Measurements from ENCODE around the gene CD209. TPM values are rescaled to one million over a fixed set of nuclear protein-coding genes. Genes with fewer than 3 reads are reported as not detected.
"Not testable (repeated sequence)": the region's sequence is repeated elsewhere in the genome, so short reads cannot be mapped to it uniquely, and the experiment has no call there.

CD209 gene, protein sequence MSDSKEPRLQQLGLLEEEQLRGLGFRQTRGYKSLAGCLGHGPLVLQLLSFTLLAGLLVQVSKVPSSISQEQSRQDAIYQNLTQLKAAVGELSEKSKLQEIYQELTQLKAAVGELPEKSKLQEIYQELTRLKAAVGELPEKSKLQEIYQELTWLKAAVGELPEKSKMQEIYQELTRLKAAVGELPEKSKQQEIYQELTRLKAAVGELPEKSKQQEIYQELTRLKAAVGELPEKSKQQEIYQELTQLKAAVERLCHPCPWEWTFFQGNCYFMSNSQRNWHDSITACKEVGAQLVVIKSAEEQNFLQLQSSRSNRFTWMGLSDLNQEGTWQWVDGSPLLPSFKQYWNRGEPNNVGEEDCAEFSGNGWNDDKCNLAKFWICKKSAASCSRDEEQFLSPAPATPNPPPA
- 1 to 10 TPM in 11 of 12 donors, not detected in 1; 2.2 to 6.3 (median 3.5) TPM for polyA plus RNA-seq (ENCODE audit: insufficient read length in 12 of 12)
- long read RNA-seq, donor 1, result 0 reads
- long read RNA-seq, donor 2, full-length matches to known transcripts, result 1 of 1 reads
- long read RNA-seq, donor 2, partial matches to known transcripts, result 0 of 1 reads
- long read RNA-seq, donor 2, other reads (novel, unspliced or antisense), result 0 of 1 reads
- long read RNA-seq, donor 3, result 0 reads
- long read RNA-seq, donor 4, result 0 reads
- long read RNA-seq, donor 5, full-length matches to known transcripts, result 1 of 1 reads
- long read RNA-seq, donor 5, partial matches to known transcripts, result 0 of 1 reads
- long read RNA-seq, donor 5, other reads (novel, unspliced or antisense), result 0 of 1 reads
- long read RNA-seq, donor 6, result 0 reads
- long read RNA-seq, donor 7, result 0 reads
- long read RNA-seq, donor 8, full-length matches to known transcripts, result 1 of 1 reads
- long read RNA-seq, donor 8, partial matches to known transcripts, result 0 of 1 reads
- long read RNA-seq, donor 8, other reads (novel, unspliced or antisense), result 0 of 1 reads
- long read RNA-seq, donor 9, full-length matches to known transcripts, result 1 of 1 reads
- long read RNA-seq, donor 9, partial matches to known transcripts, result 0 of 1 reads
- long read RNA-seq, donor 9, other reads (novel, unspliced or antisense), result 0 of 1 reads
- long read RNA-seq, donor 10, full-length matches to known transcripts, result 2 of 2 reads
- long read RNA-seq, donor 10, partial matches to known transcripts, result 0 of 2 reads
- long read RNA-seq, donor 10, other reads (novel, unspliced or antisense), result 0 of 2 reads
- long read RNA-seq, donor 11, result 0 reads

DNA sequence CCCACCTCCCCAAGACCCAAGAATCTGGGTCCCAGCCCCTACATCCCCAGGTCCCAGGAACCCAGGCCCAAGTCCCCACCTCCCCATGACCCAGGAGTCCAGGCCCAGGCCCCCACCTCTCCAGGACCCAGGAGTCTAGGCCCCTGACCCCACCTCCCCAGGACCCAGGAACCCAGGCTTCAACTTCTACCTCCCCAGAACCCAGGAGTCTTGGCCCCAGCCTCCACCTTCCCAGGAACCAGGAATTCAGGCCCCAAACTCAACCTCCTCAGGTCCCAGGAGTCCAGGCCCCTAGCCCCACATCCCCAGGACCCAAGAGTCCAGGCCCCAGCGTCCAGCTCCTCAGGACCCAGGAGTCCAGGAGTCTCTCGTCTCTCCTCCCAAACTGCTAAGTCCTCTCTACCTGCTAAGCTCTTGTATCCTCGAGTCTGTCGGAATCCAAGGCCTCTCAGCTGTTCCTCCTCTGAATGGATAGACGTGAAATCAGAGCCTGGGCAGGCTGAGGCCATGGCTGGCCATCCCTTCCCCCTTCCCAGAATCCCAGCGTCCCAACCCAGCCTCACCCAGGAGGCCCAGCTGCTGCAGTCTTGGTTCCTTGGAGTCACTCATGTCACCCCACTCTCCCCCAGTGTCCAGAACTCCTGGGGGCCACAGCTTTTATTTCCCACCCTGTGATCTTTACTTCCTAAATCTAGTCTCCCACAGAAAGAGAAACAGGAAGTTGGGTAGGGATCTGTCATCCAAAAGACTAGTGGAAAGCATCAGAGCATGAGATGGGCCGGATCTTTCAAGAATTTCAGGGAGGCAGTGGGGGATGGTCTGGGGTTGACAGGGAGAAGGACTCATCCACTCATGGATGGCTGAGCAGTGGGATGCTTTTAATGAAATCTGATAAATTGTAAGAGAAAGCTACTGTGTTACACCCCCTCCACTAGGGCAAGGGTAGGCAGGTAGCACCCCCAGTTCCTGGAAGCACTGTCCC, at the start of gene CD209:
Gene CD209, minus strand, starts transcription at position 632 of the 982 bp plus-strand sequence. Its CDS starts 23 bp downstream, at position 609.
- DNase-seq, result no peak

DNA sequence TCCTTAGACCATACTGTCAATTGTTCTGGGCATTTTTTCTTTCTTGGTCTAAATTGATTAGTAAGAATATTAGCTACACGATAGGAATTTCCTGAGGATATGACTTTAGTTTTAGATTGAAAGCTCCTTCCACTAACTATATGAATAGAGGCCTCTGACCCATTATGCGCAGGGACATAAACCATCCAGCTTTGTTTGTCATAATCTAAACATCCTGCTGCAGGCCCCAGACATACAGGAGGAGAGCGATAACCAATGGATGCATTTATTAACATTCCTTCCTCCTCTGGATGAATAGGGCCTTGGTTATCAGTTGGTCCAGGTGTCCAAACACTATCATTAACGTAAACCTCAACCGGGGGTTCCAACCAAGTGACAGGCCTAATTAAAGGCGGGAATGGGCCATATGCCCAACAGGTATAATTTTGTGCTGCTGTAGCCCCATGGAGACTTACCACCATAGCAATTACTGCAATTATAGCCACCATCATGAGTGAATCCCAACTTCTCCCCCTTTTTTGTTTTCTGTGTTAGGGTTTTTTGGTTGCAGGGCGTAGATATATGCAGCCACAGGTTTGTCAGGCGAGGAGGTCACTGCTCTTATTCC, 48.3 kb upstream of the CD209 start:
- no peak for DNase-seq

DNA sequence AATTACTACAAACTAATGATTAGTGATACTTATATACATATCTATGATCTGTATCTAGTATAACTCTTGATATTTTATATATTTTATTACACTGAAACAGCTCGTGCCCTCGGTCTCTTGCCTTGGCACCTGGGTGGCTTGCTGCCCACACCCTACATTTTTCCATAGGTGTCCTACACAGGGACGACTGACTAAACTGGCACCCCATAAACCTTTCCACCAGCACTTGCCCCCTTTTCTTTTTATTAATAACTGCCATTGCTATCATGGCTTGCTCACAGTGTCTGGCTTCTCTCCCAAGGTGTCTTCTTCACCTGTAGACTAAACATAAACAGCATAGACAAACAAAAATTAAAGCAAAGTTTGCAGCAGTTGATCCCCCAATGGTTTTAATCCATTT, 46.2 kb upstream of the CD209 start:
- DNase-seq, result no peak

DNA sequence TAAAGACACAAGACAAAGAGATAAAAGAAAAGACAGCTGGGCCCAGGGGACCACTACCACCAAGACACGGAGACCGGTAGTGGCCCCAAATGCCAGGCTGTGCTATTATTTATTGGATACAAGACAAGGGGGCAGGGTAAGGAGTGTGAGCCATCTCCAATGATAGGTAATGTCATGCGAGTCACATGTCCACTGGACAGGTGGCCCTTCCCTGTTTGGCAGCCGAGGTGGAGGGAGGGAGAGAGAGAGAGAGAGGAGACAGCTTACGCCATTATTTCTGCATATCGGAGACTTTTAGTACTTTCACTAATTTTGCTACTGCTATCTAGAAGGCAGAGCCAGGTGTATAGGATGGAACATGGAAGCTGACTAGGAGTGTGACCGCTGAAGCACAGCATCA, 45.4 kb upstream of the CD209 start:
- not testable (repeated sequence) for DNase-seq

DNA sequence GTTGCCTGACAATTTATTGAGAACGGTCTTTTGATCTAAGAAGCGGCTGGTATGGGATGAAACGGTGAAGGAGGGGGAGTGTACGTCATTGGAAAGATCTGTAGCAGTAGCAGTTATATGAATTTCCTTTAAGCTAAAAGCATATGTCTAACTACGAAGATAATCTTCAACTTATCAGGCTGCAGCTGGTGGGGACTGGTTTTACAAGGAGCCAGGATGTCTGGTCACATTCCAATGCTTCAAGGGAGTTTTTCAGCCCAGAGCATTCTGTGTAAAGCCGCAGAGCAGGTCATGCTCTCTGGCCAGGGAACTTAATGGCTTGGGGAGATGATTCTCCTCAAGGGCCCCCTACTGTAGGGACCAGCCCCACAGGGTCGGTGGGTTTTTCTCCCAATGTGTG, 44.9 kb upstream of the CD209 start:
- DNase-seq, result no peak

DNA sequence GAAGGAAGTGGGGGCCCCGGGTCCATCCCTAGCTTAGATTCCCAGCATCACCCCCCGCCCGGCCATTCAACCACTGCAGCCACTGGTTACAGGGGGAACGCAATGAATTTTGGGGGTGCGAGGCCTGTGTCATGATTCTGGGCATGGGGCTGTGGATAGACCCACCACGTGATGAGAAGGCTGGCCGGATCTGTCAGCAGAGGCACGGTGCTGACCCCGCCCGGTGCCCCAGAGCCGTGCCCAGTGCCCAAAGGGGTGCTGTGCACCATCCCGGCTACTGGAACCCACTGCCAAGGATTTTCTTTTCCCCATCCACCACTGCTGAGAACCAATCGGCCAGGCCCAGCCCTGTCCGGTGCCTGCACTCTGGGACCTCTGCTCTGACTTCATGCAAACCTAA, 43.1 kb upstream of the CD209 start:
- no peak for DNase-seq

DNA sequence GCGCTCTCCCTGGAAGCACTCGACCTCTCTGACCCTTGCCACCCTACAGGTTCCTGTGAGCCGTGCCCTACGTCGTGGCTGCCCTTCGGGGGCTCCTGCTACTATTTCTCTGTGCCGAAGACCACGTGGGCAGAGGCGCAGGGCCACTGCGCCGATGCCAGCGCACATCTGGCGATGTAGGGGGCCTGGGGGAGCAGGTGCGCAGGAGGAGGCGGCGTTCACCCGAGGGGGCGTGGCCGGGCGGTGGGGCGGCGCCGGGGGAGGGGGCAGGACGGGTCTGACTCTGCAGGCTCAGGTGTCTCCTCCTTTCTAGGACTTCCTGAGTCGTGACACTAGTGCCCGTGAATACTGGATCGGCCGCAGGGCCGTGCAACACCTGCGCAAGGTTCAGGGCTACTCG, 42.1 kb upstream of the CD209 start:
- no peak for DNase-seq

DNA sequence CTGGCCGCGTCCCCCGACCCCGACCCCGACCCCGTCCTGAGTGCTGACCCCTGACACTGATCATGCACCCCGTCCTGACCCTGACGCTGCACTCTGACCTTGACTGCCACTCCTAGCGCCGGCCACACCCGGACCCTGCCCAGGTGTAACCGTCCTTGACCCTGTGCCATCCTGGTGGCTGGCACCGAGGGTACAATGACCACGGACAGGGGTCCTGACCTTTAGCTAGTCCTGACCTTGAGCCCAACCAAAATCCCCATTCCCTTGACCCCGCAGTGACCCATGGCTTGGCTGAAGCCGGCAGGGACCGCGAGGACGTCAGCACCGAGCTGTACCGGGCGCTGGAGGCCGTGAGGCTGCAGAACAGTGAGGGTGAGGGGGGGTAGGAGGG, 41.6 kb upstream of the CD209 start:
- DNase-seq, result no peak

DNA sequence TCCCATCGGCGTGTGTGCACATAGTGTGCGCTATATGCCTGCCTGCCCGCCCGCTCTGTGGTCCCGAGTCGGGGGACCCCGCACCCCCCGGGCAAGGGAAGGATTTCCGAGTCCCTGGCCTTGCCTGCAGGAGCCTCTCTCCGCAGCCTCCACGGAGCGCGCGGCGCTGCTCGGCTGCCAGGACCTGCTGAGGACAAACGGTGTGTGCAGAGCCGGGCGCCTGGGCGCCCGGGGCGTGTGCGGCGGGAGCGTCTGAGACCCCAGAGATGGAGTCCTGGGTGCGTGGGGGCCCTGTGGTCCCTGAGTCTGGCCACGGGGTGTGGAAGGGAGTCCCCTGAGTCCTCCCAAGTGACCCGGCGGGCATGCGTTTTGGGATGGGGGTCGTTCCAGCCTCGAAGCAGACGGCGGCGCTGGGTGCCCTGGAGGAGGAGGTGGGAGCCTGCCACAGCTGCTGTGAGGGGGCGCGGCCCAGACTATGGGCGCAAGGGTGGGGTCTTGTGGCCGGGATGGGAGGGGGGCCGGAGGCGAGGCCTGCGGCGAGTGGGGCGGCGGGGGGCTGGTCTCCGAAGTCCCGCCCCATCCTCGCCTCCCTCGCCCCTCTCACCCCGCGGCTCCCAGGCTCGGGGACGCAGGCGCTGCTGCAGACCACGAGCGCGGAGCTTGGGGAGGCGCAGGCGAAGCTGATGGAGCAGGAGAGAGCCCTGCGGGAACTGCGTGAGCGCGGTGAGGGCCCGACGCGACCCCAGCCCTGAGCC, 41.0 kb upstream of the CD209 start:
- DNase-seq, result no peak

DNA sequence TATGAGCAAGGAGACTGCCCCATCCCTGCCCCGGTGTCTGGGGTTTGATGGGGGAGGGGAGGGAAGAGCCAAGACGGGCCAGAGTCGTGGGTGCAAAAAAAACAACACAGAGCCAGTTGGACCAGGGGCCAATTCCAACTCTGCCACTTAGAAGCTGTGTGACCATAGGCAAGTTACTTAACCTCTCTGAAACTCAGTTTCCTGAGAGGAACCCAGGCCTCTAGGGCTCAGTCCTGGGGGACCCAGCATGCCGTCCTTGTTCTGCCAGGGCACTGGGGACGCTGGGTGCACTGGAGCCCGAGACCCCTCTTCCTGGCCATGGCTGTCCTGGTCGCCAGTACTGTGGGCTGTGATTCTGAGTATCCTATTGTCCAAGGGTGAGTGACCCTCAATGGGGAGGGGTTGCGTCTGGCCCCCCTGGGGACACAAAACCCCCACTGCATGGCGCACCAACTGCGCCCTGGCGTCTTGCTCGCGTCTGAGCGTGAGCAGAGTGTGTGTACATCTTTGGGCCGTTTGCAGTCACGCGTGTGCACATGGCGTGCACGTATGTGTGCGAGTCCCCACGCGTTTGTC, 40.4 kb upstream of the CD209 start:
- no peak for DNase-seq

DNA sequence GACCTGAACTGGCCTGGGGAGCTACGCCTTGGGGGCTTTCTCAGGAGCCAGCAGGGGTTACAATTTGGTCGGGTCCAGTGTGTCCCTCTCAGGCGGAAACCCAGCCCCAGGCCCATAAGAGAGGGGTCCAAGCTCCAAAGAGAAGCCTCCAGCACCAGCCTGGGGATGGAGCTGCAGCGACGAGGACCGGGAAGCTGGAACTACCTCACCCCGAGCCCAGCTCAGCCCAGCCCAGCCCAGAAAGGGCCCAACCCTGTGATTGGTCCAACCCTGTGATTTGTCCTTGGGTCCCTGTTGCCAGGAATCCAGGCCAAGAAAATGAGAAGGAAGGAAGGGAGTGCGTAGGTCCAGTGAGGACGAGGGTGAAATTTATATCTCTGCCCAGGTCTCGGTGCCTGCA, 39.8 kb upstream of the CD209 start:
- DNase-seq, result no peak

DNA sequence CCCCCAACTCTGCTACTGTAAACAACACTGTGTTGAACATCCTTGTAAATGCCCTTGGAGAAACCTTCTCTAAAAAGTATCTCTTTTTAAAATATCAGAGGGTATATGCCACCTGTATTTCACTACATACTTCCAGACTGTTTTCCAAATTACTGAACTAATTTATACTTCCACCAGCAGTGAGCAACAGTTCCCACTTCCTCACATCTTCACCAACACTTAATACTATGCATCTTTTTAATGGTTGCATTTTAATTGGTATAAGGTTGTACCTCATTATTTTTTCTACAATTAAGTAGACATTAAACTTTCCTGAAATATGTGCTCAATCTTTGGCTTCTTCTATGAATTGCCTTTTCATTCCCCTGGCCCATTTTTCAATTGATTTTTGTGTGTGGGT, 37.5 kb upstream of the CD209 start:
- no peak for DNase-seq

DNA sequence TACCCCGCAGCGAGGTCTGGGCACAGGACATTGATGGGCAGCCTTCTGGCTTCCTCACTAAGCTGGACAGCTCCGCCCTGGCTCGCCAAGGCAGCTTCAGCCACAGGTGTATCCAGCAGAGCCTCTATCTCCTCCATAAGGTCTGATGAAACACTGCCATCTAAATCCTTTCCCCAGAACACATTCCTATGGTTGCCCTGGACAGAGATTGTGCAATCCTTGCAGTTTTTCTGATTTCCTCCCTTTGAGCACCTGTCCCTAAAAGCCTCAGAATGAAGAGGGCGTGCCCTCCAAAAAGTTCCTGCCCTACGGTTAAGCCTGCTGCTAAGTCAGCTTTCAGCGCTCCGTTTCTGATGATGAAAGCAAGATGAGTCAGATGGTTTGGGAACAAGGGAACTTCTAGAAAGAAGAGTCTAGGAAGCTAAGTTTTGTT, 36.7 kb upstream of the CD209 start:
- no peak for DNase-seq

DNA sequence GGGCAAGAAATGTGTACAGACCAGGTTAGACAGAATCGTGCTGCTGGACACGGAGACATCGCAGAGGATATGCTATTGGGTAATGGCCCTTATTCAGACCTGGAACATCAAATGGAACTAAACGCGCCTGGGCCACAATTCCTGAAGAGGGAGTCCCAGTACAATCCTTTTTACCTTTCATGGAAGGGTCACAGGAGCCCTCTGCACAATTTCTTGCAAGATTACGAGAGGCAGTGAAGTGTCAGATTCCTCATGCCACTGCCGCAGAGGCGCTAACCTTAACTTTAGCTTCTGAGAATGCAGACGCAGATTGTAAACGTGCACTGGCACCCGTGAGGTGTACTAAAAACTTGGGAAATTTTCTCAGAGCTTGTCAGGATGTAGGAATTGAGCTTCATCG, 33.8 kb upstream of the CD209 start:
- DNase-seq, result no peak

DNA sequence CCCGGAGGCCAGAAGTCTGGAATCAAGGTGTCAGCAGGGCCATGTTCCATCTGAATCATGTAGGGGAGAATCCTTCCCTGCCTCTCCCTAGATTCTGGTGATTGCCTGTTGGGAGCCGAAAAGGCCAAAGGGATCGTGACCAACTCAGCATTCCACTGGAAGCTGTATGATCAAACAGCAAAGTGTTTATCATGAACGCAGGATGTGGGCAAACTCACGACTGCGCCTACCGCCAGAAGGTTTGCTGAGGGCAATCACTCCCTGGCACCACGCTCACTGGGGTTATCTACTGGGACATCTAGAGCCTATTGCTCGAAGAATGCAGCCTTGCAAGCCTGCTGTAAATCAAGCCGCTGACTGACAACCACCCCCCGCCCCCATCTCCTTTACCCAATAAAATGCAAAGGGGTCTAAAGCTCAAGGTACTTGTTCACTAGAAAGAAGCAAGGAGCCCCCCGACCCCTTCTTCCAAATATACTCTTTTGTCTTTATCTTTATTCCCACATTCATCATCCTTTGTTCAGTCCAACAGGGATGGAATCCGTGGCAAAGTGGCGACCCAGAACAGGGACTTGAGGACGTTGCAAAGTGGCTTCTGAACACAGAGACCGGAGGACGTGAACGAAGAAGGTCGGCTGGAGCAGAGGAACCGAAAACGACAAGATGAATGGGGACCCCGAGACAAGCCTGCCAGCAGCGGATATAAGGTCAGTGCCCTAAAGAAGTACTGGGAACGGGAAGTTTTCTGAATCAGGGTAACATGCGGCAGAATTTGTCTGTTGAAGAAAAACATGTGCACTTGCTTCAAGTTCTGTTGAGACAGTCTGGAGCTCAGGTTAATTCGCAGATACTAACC, 32.5 kb upstream of the CD209 start:
- DNase-seq, result no peak

DNA sequence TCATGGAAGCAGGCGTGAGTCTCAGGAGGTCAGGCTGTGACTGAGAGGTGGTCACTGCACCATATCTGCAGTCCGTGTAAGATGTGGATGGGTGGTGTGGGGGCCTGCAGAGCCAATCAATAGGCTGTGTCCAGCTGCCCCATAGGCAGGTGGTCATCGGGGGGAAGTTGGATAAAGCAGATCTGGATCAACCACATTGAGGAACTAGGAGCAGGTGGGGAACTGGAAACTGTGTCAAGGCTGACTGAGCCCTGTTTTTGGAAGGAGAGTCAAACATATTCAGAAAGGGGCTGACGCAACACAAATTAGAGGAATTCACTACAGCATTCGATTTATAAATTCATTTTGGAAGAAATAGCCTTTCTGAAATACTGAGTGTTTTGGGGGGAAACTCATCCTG, 30.7 kb upstream of the CD209 start:
- DNase-seq, result no peak

DNA sequence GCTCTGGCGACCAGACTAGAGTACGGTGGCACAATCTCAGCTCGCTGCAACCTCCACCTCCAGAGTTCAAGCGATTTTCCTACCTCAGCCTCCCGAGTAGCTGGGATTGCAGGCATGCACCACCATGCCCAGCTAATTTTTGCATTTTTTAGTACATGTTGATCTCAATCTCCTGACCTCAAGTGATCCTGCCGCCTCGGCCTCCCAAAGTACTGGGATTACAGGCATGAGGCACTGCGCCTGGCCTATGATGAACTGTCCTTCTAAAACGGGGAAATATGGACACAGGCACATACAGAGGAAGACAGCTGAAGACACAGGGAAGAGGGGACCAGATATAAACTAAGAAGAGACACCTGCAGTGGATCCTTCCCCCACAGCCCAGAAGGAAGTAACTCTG, 28.4 kb upstream of the CD209 start:
- no peak for DNase-seq

DNA sequence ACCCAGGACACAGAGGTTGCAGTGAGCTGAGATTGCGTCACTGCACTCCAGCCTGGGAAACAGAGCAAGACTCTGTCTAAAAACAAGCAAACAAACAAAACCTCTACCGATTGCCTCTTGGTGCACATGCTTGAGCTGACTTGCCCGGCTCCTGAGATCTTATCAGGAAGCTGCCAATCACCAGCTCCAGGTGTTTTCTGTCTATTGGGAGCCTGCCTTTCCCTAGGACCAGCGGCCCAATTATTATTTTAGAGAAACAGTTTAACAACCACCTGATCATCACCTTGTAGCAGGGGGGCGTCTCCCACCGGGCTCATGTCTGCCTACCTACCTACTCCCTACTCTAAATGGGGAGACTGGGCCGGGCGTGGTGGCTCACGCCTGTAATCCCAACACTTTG, 26.5 kb upstream of the CD209 start:
- no peak for DNase-seq
